HG03095 (cell line): ENCODE results near the gene WNK2.
"Not testable (repeated sequence)": the region's sequence is repeated elsewhere in the genome, so short reads cannot be mapped to it uniquely, and the experiment has no call there.

Experiments used
- ATAC-seq: cut with Tn5 transposase; IDR thresholded peaks from one replicate; pipeline ENCODE4 v1.9.1; 2021; ENCODE audit warnings: moderate library complexity; ENCODE audit not compliant: unreplicated experiment

WNK2 gene

GRCh38 chr9:93359907-93360306, 176.0 kb downstream of the WNK2 start:
- ATAC-seq: not testable (repeated sequence)

- no peak for ATAC-seq
Observed at GRCh38 chr9:93361995-93362394, 178.1 kb downstream of the WNK2 start.

GRCh38 chr9:93364734-93365426, 180.9 kb downstream of the WNK2 start:
- ATAC-seq: no peak

- ATAC-seq: no peak
Observed at GRCh38 chr9:93365427-93366118, 181.6 kb downstream of the WNK2 start.

GRCh38 chr9:93366119-93366447, 182.1 kb downstream of the WNK2 start:
- no peak for ATAC-seq

- ATAC-seq: not testable (repeated sequence)
Observed at GRCh38 chr9:93366486-93366885, 182.5 kb downstream of the WNK2 start.

GRCh38 chr9:93368437-93368836, 184.5 kb downstream of the WNK2 start:
- ATAC-seq: no peak

- ATAC-seq: no peak
Observed at GRCh38 chr9:93369686-93370085, 185.7 kb downstream of the WNK2 start.
